ENCODE results near the gene KRT72.

Gene KRT72

DNA sequence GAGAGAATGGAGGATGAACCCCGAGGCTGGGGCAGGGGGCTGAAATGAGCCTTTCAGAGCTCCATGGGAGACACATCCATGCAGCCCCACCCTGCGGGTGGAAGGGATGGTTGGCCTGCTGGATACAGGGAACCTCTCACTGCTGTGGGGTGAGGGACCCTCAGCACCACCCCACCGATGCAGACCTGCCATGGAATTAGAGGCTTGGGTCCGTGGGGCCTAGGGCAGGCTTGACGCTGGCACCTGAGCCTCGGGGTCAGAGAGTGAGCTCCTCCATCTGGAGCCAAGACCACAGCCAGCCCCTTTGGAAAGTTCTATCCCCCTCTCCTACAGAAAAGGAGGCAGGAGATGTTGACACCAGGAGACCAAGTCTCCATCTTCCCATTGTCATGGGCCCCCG lies 20.2 kb downstream of the KRT72 start:
- Histone ChIP-seq H4K8ac (ENCODE audit: low read depth, low read length) (no peak overlapping the region), H3K4ac (ENCODE audit: low read length) (no peak overlapping the region), H2BK5ac (ENCODE audit: low read length) (no peak overlapping the region), H3K4me2 (ENCODE audit: insufficient read depth, low read length, poor library complexity, severe bottlenecking) (no peak overlapping the region), H3K18ac (ENCODE audit: low read length) (peak overlapping the region; percentile 8), H3K27me3 (ENCODE audit: control insufficient read depth in 3 of 3, insufficient read depth in 3 of 3, low read depth in 1 of 3, low read length in 3 of 3) (peaks cover 0 to 21% (median 0%) of the 10 kb centered on the region in 3 experiments), H2AFZ (ENCODE audit: low read length) (no peak overlapping the region), H4K91ac (ENCODE audit: low read depth, low read length, poor library complexity) (no peak overlapping the region), H2BK15ac (ENCODE audit: low read length) (no peak overlapping the region), H3K4me3 (ENCODE audit: low read length in 2 of 2) (no peak overlapping the region), H3K36me3 (replicated peaks in 1 of 2; ENCODE audit: control insufficient read depth in 2 of 2, insufficient read depth in 2 of 2, low read length in 2 of 2) (no peaks in the 10 kb centered on the region), H3K9ac (ENCODE audit: low read depth, low read length, poor library complexity) (no peak overlapping the region), H3K4me1 (ENCODE audit: control insufficient read depth in 2 of 2, insufficient read depth in 1 of 2, low read depth in 1 of 2, low read length in 2 of 2) (peaks cover 0 to 7% of the 10 kb centered on the region in 2 donors), H2BK12ac (ENCODE audit: low read length) (no peak overlapping the region), H3K79me1 (ENCODE audit: low read depth, low read length) (no peaks in the 10 kb centered on the region), H2AK5ac (ENCODE audit: low read depth, low read length) (no peak overlapping the region), H2BK120ac (ENCODE audit: low read depth, low read length) (no peak overlapping the region), H3K9me3 (replicated peaks in 1 of 2; ENCODE audit: control insufficient read depth in 2 of 2, insufficient read depth in 1 of 2, low read depth in 1 of 2, low read length in 2 of 2) (no peaks in the 10 kb centered on the region), H3K14ac (ENCODE audit: low read length) (no peak overlapping the region), H3K23ac (ENCODE audit: low read depth, low read length, poor library complexity) (no peak overlapping the region), H3K27ac (replicated peaks; ENCODE audit: low read length) (no peak overlapping the region)
- DNase-seq (ENCODE audit: low spot score) = no peak
- WGBS, 2 donors (ENCODE audit: extremely low coverage in 2 of 2, insufficient read length in 2 of 2, insufficient replicate concordance in 1 of 2) = no CpG with 5 or more reads among the region's 7 CpGs

DNA sequence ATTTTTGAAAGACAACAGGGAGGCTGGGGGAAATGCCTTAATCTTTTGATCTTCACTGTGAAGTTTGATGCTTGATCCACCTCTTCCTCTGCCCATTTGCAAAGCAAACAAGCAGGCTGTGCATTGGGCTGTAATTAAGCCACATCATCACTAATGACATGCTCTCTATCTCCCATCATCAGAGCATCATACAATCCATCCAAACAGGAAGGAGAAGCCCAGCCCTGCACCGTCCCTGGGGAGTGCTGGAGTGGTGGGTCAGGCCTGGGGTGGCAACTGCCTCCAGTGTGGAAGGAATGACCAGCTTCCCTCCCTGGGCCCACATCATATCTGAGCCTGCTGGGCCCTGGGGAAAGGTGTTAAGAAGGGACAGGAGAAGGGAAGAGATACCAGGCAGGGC lies 20.8 kb downstream of the KRT72 start:
- no peak overlapping the region for H2BK12ac ChIP-seq (ENCODE audit: low read length)
- no peak overlapping the region for H3K27ac ChIP-seq (replicated peaks; ENCODE audit: low read length)
- peaks cover 0 to 21% (median 0%) of the 10 kb centered on the region in 3 experiments for H3K27me3 ChIP-seq (ENCODE audit: control insufficient read depth in 3 of 3, insufficient read depth in 3 of 3, low read depth in 1 of 3, low read length in 3 of 3)
- H2AFZ ChIP-seq (ENCODE audit: low read length) = no peak overlapping the region
- no peak overlapping the region for H2BK15ac ChIP-seq (ENCODE audit: low read length)
- H2BK5ac ChIP-seq (ENCODE audit: low read length) = no peak overlapping the region
- H3K9me3 ChIP-seq (replicated peaks in 1 of 2; ENCODE audit: control insufficient read depth in 2 of 2, insufficient read depth in 1 of 2, low read depth in 1 of 2, low read length in 2 of 2) = no peaks in the 10 kb centered on the region
- H4K91ac ChIP-seq (ENCODE audit: low read depth, low read length, poor library complexity) = no peak overlapping the region
- no peaks in the 10 kb centered on the region for H3K79me1 ChIP-seq (ENCODE audit: low read depth, low read length)
- no CpG with 5 or more reads among the region's 1 CpG for WGBS, 2 donors (ENCODE audit: extremely low coverage in 2 of 2, insufficient read length in 2 of 2, insufficient replicate concordance in 1 of 2)
- H3K4me2 ChIP-seq (ENCODE audit: insufficient read depth, low read length, poor library complexity, severe bottlenecking) = no peak overlapping the region
- DNase-seq (ENCODE audit: low spot score) = no peak
- no peak overlapping the region for H2AK5ac ChIP-seq (ENCODE audit: low read depth, low read length)
- no peak overlapping the region for H3K23ac ChIP-seq (ENCODE audit: low read depth, low read length, poor library complexity)
- no peak overlapping the region for H3K9ac ChIP-seq (ENCODE audit: low read depth, low read length, poor library complexity)
- H3K4me3 ChIP-seq (ENCODE audit: low read length in 2 of 2) = peak overlapping the region in 1 of 2 donors; percentile 9
- H3K4ac ChIP-seq (ENCODE audit: low read length) = no peak overlapping the region
- no peak overlapping the region for H3K18ac ChIP-seq (ENCODE audit: low read length)
- peaks cover 0 to 7% of the 10 kb centered on the region in 2 donors for H3K4me1 ChIP-seq (ENCODE audit: control insufficient read depth in 2 of 2, insufficient read depth in 1 of 2, low read depth in 1 of 2, low read length in 2 of 2)
- no peak overlapping the region for H2BK120ac ChIP-seq (ENCODE audit: low read depth, low read length)
- H3K14ac ChIP-seq (ENCODE audit: low read length) = no peak overlapping the region
- H3K36me3 ChIP-seq (replicated peaks in 1 of 2; ENCODE audit: control insufficient read depth in 2 of 2, insufficient read depth in 2 of 2, low read length in 2 of 2) = no peaks in the 10 kb centered on the region
- H4K8ac ChIP-seq (ENCODE audit: low read depth, low read length) = no peak overlapping the region

- H2AFZ ChIP-seq (ENCODE audit: low read length) = no peak overlapping the region
- no peak overlapping the region for H3K23ac ChIP-seq (ENCODE audit: low read depth, low read length, poor library complexity)
- peak overlapping the region; percentile 22 for H3K18ac ChIP-seq (ENCODE audit: low read length)
- H4K8ac ChIP-seq (ENCODE audit: low read depth, low read length) = no peak overlapping the region
- H3K27me3 ChIP-seq (ENCODE audit: control insufficient read depth in 3 of 3, insufficient read depth in 3 of 3, low read depth in 1 of 3, low read length in 3 of 3) = peaks cover 0 to 21% (median 0%) of the 10 kb centered on the region in 3 experiments
- H2BK120ac ChIP-seq (ENCODE audit: low read depth, low read length) = no peak overlapping the region
- no peaks in the 10 kb centered on the region for H3K36me3 ChIP-seq (replicated peaks in 1 of 2; ENCODE audit: control insufficient read depth in 2 of 2, insufficient read depth in 2 of 2, low read length in 2 of 2)
- no peak overlapping the region for H2BK12ac ChIP-seq (ENCODE audit: low read length)
- H3K4me2 ChIP-seq (ENCODE audit: insufficient read depth, low read length, poor library complexity, severe bottlenecking) = no peak overlapping the region
- no peak overlapping the region for H3K9ac ChIP-seq (ENCODE audit: low read depth, low read length, poor library complexity)
- WGBS, 2 donors (ENCODE audit: extremely low coverage in 2 of 2, insufficient read length in 2 of 2, insufficient replicate concordance in 1 of 2) = no CpG with 5 or more reads among the region's 10 CpGs
- no peaks in the 10 kb centered on the region for H3K79me1 ChIP-seq (ENCODE audit: low read depth, low read length)
- H3K4me3 ChIP-seq (ENCODE audit: low read length in 2 of 2) = no peak overlapping the region
- no peak overlapping the region for H3K27ac ChIP-seq (replicated peaks; ENCODE audit: low read length)
- no peaks in the 10 kb centered on the region for H3K9me3 ChIP-seq (replicated peaks in 1 of 2; ENCODE audit: control insufficient read depth in 2 of 2, insufficient read depth in 1 of 2, low read depth in 1 of 2, low read length in 2 of 2)
- DNase-seq (ENCODE audit: low spot score) = no peak
- no peak overlapping the region for H3K14ac ChIP-seq (ENCODE audit: low read length)
- no peak overlapping the region for H2BK5ac ChIP-seq (ENCODE audit: low read length)
- no peak overlapping the region for H4K91ac ChIP-seq (ENCODE audit: low read depth, low read length, poor library complexity)
- H2BK15ac ChIP-seq (ENCODE audit: low read length) = no peak overlapping the region
- peaks cover 0 to 7% of the 10 kb centered on the region in 2 donors for H3K4me1 ChIP-seq (ENCODE audit: control insufficient read depth in 2 of 2, insufficient read depth in 1 of 2, low read depth in 1 of 2, low read length in 2 of 2)
- H2AK5ac ChIP-seq (ENCODE audit: low read depth, low read length) = no peak overlapping the region
- H3K4ac ChIP-seq (ENCODE audit: low read length) = no peak overlapping the region
These were observed 21.5 kb downstream of the KRT72 start for GRCh38 chr12:52579468-52580465.

DNA sequence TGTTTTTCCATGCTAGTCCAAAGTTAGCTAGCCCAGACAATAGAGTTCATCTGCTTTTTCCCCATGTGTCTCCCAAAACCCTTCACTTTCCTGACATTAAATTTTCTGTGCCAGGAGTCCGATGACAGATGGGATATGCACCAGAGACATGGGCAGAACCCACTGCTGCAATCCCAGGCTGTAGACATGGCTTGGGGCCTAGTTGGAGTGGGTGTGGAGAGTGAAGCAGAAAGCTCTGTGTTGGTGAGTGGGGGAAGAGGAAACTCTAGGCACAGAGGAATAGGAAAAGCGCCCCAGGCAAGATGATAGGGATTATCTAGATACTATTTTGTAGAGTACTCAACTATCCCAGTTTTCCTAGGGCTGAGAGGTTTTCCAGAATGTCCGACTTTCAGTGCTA lies 22.8 kb downstream of the KRT72 start:
- Histone ChIP-seq H3K27ac (replicated peaks; ENCODE audit: low read length) (no peak overlapping the region), H2BK12ac (ENCODE audit: low read length) (no peak overlapping the region), H2BK15ac (ENCODE audit: low read length) (no peak overlapping the region), H3K4ac (ENCODE audit: low read length) (no peak overlapping the region), H3K4me2 (ENCODE audit: insufficient read depth, low read length, poor library complexity, severe bottlenecking) (no peak overlapping the region), H3K4me3 (ENCODE audit: low read length in 2 of 2) (no peak overlapping the region), H2BK5ac (ENCODE audit: low read length) (no peak overlapping the region), H2AK5ac (ENCODE audit: low read depth, low read length) (no peak overlapping the region), H4K91ac (ENCODE audit: low read depth, low read length, poor library complexity) (no peak overlapping the region), H3K4me1 (ENCODE audit: control insufficient read depth in 2 of 2, insufficient read depth in 1 of 2, low read depth in 1 of 2, low read length in 2 of 2) (peaks cover 0 to 7% of the 10 kb centered on the region in 2 donors), H3K79me1 (ENCODE audit: low read depth, low read length) (no peaks in the 10 kb centered on the region), H3K14ac (ENCODE audit: low read length) (no peak overlapping the region), H3K27me3 (ENCODE audit: control insufficient read depth in 3 of 3, insufficient read depth in 3 of 3, low read depth in 1 of 3, low read length in 3 of 3) (peaks cover 0 to 21% (median 0%) of the 10 kb centered on the region in 3 experiments), H3K9ac (ENCODE audit: low read depth, low read length, poor library complexity) (no peak overlapping the region), H4K8ac (ENCODE audit: low read depth, low read length) (no peak overlapping the region), H3K18ac (ENCODE audit: low read length) (no peak overlapping the region), H3K23ac (ENCODE audit: low read depth, low read length, poor library complexity) (no peak overlapping the region), H2BK120ac (ENCODE audit: low read depth, low read length) (no peak overlapping the region), H3K9me3 (replicated peaks in 1 of 2; ENCODE audit: control insufficient read depth in 2 of 2, insufficient read depth in 1 of 2, low read depth in 1 of 2, low read length in 2 of 2) (no peaks in the 10 kb centered on the region), H3K36me3 (replicated peaks in 1 of 2; ENCODE audit: control insufficient read depth in 2 of 2, insufficient read depth in 2 of 2, low read length in 2 of 2) (no peaks in the 10 kb centered on the region), H2AFZ (ENCODE audit: low read length) (no peak overlapping the region)
- no CpG with 5 or more reads among the region's 3 CpGs for WGBS, 2 donors (ENCODE audit: extremely low coverage in 2 of 2, insufficient read length in 2 of 2, insufficient replicate concordance in 1 of 2)
- DNase-seq (ENCODE audit: low spot score) = no peak

Measured in neuronal stem cell (in vitro differentiated cells).